WTC11 (cell line): ENCODE measurements around the gene BTF3. TPM values are rescaled to one million over a fixed set of nuclear protein-coding genes. Genes with fewer than 3 reads are reported as not detected.
A peak's percentile ranks its signal among the peaks of the same experiment; 100 is the strongest.

Experiments
- ATAC-seq: fragments of 200-7000 bp; cut with Tn5 transposase; 2 replicates; pipeline ENCODE4 v1.10.0; 2021; ENCODE audit warnings: mild to moderate bottlenecking, moderate library complexity
- CTCF ChIA-PET: fragments of 300-600 bp; sonication (Branson Sonifier 250); formaldehyde crosslinking; loops from one replicate; lab custom pipeline; 2021; ENCODE audit warnings: antibody characterized with exemption; lab: Charles Lee
- POLR2A ChIA-PET: fragments of 350-600 bp; sonication (Branson Sonifier 250); formaldehyde crosslinking; loops from one replicate; lab custom pipeline; 2021; ENCODE audit warnings: antibody characterized with exemption; lab: Charles Lee
- DNase-seq: peaks from one replicate; pipeline ENCODE4 v3.0.0; 2021; ENCODE audit warnings: low spot score
- H3K27ac Mint-ChIP-seq: 2 replicates; pipeline ENCODE4 v1.8.0; 2021; ENCODE audit warnings: mixed read lengths
- H3K27me3 Mint-ChIP-seq: 2 replicates; pipeline ENCODE4 v1.8.0; 2021; ENCODE audit warnings: low read depth, mild to moderate bottlenecking, moderate library complexity, mixed read lengths
- H3K36me3 Mint-ChIP-seq: 2 replicates; pipeline ENCODE4 v1.8.0; 2021; ENCODE audit warnings: mixed read lengths
- H3K4me1 Mint-ChIP-seq: 2 replicates; pipeline ENCODE4 v1.8.0; 2022; ENCODE audit warnings: mixed read lengths
- H3K4me3 Mint-ChIP-seq: 2 replicates; pipeline ENCODE4 v1.8.0; 2021; ENCODE audit warnings: mild to moderate bottlenecking, moderate library complexity, mixed read lengths
- H3K9me3 Mint-ChIP-seq: 2 replicates; pipeline ENCODE4 v1.8.0; 2021; ENCODE audit warnings: mixed read lengths
- ATF6 ChIP-seq: sonication (generic); formaldehyde crosslinking; IDR thresholded peaks from 2 replicates; pipeline ENCODE4 v1.8.1; 2023; ENCODE audit warnings: mild to moderate bottlenecking, missing genetic modification reagents
- CDX4 ChIP-seq: fragments of 250-450 bp; sonication (Bioruptor Pico); IDR thresholded peaks from 2 replicates; pipeline ENCODE4 v1.9.0; 2021; ENCODE audit warnings: moderate library complexity, mild to moderate bottlenecking, inconsistent platforms, borderline replicate concordance
- ETV6 ChIP-seq: sonication (generic); formaldehyde crosslinking; IDR thresholded peaks from 2 replicates; pipeline ENCODE4 v1.8.1; 2022; ENCODE audit warnings: mild to moderate bottlenecking, missing genetic modification reagents
- HMGA2 ChIP-seq: fragments of 250-450 bp; sonication (Bioruptor Pico); IDR thresholded peaks from 2 replicates; pipeline ENCODE4 v1.4.0; 2021; ENCODE audit warnings: mild to moderate bottlenecking, moderate library complexity
- IRF2 ChIP-seq: sonication (generic); formaldehyde crosslinking; IDR thresholded peaks from 2 replicates; pipeline ENCODE4 v1.8.0; 2022; ENCODE audit warnings: low read depth, missing genetic modification reagents, borderline replicate concordance
- NR1H2 ChIP-seq: sonication (generic); formaldehyde crosslinking; IDR thresholded peaks from 2 replicates; pipeline ENCODE4 v1.9.0; 2021; ENCODE audit warnings: mild to moderate bottlenecking, moderate library complexity, missing genetic modification reagents
- PREB ChIP-seq: sonication (generic); formaldehyde crosslinking; IDR thresholded peaks from 2 replicates; pipeline ENCODE4 v1.8.1; 2022; ENCODE audit warnings: mild to moderate bottlenecking, missing genetic modification reagents, moderate library complexity, borderline replicate concordance
- SOX15 ChIP-seq: fragments of 250-450 bp; sonication (Bioruptor Pico); IDR thresholded peaks from 2 replicates; pipeline ENCODE4 v1.9.0; 2021; ENCODE audit warnings: mild to moderate bottlenecking
- STAT6 ChIP-seq: sonication (generic); formaldehyde crosslinking; conservative IDR thresholded peaks from 2 replicates; pipeline ENCODE4 v1.8.1; 2023; ENCODE audit warnings: mild to moderate bottlenecking, low read depth, missing genetic modification reagents, moderate library complexity
- ZMAT4 ChIP-seq: fragments of 250-450 bp; sonication (Bioruptor Pico); IDR thresholded peaks from 2 replicates; pipeline ENCODE4 v1.9.0; 2021; ENCODE audit warnings: mild to moderate bottlenecking
- ZNF121 ChIP-seq: sonication (generic); formaldehyde crosslinking; IDR thresholded peaks from 2 replicates; pipeline ENCODE4 v1.8.0; 2023; ENCODE audit warnings: missing genetic modification reagents
- ZNF281 ChIP-seq: sonication (generic); formaldehyde crosslinking; IDR thresholded peaks from 2 replicates; pipeline ENCODE4 v1.8.0; 2023; ENCODE audit warnings: mild to moderate bottlenecking, missing genetic modification reagents
- ZNF671 ChIP-seq: fragments of 250-450 bp; sonication (Bioruptor Pico); IDR thresholded peaks from 2 replicates; pipeline ENCODE4 v1.8.0; 2021; ENCODE audit warnings: mild to moderate bottlenecking
- total RNA-seq: library from RNA; stranded (reverse); gene quantifications from 3 replicates; pipeline ENCODE4 v1.2.3, GENCODE V29; 2021

Gene BTF3
- total RNA-seq, 1 experiment from 2014 or later: 736 TPM

- TF ChIP-seq STAT6 (CRISPR knock-in tag) (no peak), IRF2 (CRISPR knock-in tag) (no peak), HMGA2 (CRISPR knock-in tag) (no peak), SOX15 (CRISPR knock-in tag) (no peak), CDX4 (no peak), ETV6 (CRISPR knock-in tag) (no peak)
These were observed 48.1 kb upstream of the BTF3 start (continued) for GRCh38 chr5:73450137-73450536.

GRCh38 chr5:73450672-73451223, 47.5 kb upstream of the BTF3 start:
- Mint-ChIP-seq H3K27ac (no peak overlapping the region), H3K36me3 (no peaks in the 10 kb centered on the region), H3K4me3 (peak overlapping the region; percentile 78), H3K27me3 (peaks cover 80% of the 10 kb centered on the region), H3K9me3 (no peaks in the 10 kb centered on the region), H3K4me1 (peaks cover 38% of the 10 kb centered on the region)
- TF ChIP-seq HMGA2 (CRISPR knock-in tag) (no peak), ZNF121 (no peak), ZMAT4 (CRISPR knock-in tag) (no peak), NR1H2 (CRISPR knock-in tag) (no peak), ZNF281 (CRISPR knock-in tag) (no peak), ZNF671 (no peak), PREB (CRISPR knock-in tag) (no peak), ATF6 (no peak), SOX15 (CRISPR knock-in tag) (no peak)
- ATAC-seq: no peak
- no peak for DNase-seq
- ChIA-PET CTCF (interaction anchor here (0.6 to 4.4 kb wide), 34 partner anchors 9 to 632 kb away, joined by 3 to 38 read pairs (median 6); partner anchors contain the start of gene BTF3), POLR2A (interaction anchor here (0.6 kb wide), 1 partner anchor 31 kb away, joined by 3 read pairs; no protein-coding TSS in a partner anchor)
